BE2C (cell line): Measurements from ENCODE around the gene THAP7.

Experiments
- DNase-seq: peaks from one replicate; pipeline ENCODE4 v3.0.0-alpha.2; 2020
- H3K27me3 ChIP-seq: fragments of 250-450 bp; sonication (Bioruptor Pico); 2 replicates; pipeline ENCODE4 v1.5.1; 2020; ENCODE audit warnings: mild to moderate bottlenecking
- H3K36me3 ChIP-seq: fragments of 250-450 bp; sonication (Bioruptor Pico); 2 replicates; pipeline ENCODE4 v1.5.1; 2020; ENCODE audit warnings: mild to moderate bottlenecking
- H3K4me1 ChIP-seq: fragments of 250-450 bp; sonication (Bioruptor Pico); 2 replicates; pipeline ENCODE4 v1.5.1; 2020
- H3K4me3 ChIP-seq: 2 replicates; pipeline ENCODE4 v1.5.1; 2011; ENCODE audit warnings: low read depth, low read length
- H3K9me3 ChIP-seq: fragments of 250-450 bp; sonication (Bioruptor Pico); 2 replicates; pipeline ENCODE4 v1.5.1; 2020
- CTCF ChIP-seq: IDR thresholded peaks from 2 replicates; pipeline ENCODE4 v1.5.1; 2012; ENCODE audit warnings: mild to moderate bottlenecking, low read depth, low read length

THAP7 gene

GRCh38 chr22:20997536-20998257 lies 4.2 kb downstream of the THAP7 start:
- peaks cover 5% of the 10 kb centered on the region; the same call in 1 of the 2 replicates for H3K4me1 ChIP-seq
- H3K4me3 ChIP-seq = no peak overlapping the region
- H3K36me3 ChIP-seq = peaks cover 58% of the 10 kb centered on the region
- no peaks in the 10 kb centered on the region for H3K27me3 ChIP-seq
- no peak for DNase-seq
- no peak for TF ChIP-seq CTCF
- H3K9me3 ChIP-seq = no peaks in the 10 kb centered on the region

DNA sequence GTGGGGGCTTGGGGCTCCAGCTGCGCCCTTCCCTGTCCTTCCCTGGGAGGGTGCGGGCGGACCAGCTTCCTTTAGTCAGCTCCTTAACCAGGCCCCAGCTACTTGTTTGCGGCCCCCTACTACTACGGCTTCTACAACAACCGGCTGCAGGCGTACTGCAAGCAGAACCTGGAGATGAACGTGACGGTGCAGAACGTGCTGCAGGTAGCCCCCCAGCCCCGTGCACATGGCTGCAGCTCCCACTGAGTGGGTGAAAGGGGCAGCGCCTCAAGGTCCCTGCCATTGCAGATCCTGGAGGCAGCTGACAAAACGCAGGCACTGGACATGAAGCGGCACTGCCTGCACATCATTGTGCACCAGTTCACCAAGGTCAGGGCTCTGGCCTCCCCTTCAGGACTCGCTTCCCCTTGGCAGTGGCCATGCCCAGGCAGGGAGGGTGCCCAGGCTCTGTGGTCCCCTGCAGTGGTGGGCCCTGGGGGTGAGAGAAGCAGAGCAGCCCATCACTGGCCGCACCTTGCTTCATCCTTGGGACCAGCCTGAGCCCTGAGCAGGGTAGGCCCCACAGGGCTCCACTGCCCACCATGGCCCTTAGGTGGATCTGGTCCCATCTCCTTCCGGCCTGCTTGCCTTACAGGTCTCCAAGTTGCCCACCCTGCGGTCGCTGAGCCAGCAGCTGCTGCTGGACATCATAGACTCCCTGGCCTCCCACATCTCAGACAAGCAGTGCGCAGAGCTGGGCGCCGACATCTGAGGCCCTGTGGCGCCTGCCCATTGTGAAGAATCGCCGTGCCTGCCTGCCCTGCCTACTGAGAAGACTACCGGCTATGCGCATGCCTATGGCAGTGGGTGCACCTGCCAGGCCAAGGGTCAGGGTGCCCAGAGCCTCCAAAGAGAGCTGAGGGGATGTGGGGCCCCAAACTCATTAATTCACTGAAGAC lies 5.1 kb downstream of the THAP7 start:
- Histone ChIP-seq H3K4me3 (no peak overlapping the region), H3K27me3 (no peaks in the 10 kb centered on the region), H3K9me3 (no peaks in the 10 kb centered on the region), H3K36me3 (peaks cover 66% of the 10 kb centered on the region), H3K4me1 (peaks cover 5% of the 10 kb centered on the region; the same call in 1 of the 2 replicates)
- no peak for DNase-seq
- TF ChIP-seq CTCF = no peak

- Histone ChIP-seq H3K4me3 (no peak overlapping the region), H3K4me1 (peaks cover 5% of the 10 kb centered on the region; the same call in 1 of the 2 replicates), H3K9me3 (no peaks in the 10 kb centered on the region), H3K36me3 (peaks cover 70% of the 10 kb centered on the region), H3K27me3 (no peaks in the 10 kb centered on the region)
- TF ChIP-seq CTCF = no peak
- DNase-seq = no peak
Measured at GRCh38 chr22:20996031-20996410, 5.9 kb downstream of the THAP7 start.

DNA sequence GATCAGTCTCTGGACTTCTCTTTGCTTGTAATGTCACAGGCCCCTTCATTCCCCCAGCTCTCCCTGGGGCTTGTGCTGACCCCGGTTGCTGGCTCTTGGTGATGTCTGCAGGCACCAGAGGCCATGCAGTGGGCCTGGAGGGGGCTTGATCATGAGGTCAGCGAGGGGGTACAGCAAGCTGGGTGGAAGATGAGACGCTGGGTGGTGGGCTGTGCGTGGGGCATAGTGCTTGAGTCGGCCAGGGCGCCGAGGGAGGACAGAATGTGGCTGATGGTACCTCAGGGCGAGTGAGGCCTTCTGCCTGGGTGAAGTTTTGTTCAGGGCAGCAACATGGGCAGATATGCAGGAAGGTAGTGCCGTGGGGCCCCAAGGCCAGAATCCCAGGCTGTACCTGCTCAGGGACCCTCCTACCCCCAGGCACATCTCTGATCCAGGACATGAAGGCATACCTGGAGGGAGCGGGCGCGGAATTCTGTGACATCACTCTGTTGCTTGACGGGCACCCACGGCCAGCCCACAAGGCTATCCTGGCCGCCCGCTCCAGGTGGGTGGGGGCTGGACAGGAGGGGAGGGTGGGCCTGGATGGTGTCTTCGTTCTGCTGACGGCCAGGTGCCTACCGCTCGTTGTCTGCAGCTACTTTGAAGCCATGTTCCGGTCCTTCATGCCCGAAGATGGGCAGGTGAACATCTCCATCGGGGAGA lies 6.4 kb downstream of the THAP7 start:
- Histone ChIP-seq H3K4me3 (no peak overlapping the region), H3K36me3 (peaks cover 71% of the 10 kb centered on the region), H3K9me3 (no peaks in the 10 kb centered on the region), H3K4me1 (peaks cover 4% of the 10 kb centered on the region; the same call in 1 of the 2 replicates), H3K27me3 (no peaks in the 10 kb centered on the region)
- DNase-seq = no peak
- TF ChIP-seq CTCF = no peak

DNA sequence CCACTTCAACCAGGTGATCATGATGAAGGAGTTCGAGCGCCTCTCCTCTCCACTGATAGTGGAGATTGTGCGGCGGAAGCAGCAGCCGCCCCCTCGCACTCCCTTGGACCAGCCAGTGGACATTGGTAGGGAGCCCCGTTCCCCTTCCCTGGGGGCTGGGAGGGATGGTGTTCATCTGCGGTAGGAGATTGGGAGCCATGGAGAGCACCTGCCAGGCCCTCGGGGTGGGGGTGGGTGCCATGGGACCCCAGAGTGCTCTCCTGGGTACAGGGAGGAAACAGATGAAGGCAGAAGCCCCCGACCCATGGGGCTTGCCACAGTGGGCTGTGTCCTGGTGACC lies 7.0 kb downstream of the THAP7 start:
- H3K4me3 ChIP-seq = no peak overlapping the region
- H3K4me1 ChIP-seq = peaks cover under 1% of the 10 kb centered on the region; the same call in 1 of the 2 replicates
- TF ChIP-seq CTCF = no peak
- H3K9me3 ChIP-seq = no peaks in the 10 kb centered on the region
- H3K36me3 ChIP-seq = peaks cover 69% of the 10 kb centered on the region
- no peaks in the 10 kb centered on the region for H3K27me3 ChIP-seq
- no peak for DNase-seq
